Epithelial cell of esophagus (primary cell): ENCODE measurements around the gene LILRA5.
"Not testable (repeated sequence)": the region's sequence is repeated elsewhere in the genome, so short reads cannot be mapped to it uniquely, and the experiment has no call there.

Experiments
- DNase-seq: peaks from one replicate; pipeline ENCODE4 v3.0.0; 2010; ENCODE audit warnings: low read depth
- H3K4me3 ChIP-seq: 2 replicates; pipeline ENCODE4 v1.5.1; 2011; ENCODE audit warnings: mild to moderate bottlenecking, low read length, control low read depth
- TF ChIP-seq, protein P1 (sequence below): IDR thresholded peaks from 2 replicates; pipeline ENCODE4 v1.5.1; 2011; ENCODE audit warnings: low read depth, mild to moderate bottlenecking, low read length, control low read depth, inconsistent platforms; ENCODE audit not compliant: insufficient read depth; ENCODE audit errors: missing control alignments

LILRA5 gene

DNA sequence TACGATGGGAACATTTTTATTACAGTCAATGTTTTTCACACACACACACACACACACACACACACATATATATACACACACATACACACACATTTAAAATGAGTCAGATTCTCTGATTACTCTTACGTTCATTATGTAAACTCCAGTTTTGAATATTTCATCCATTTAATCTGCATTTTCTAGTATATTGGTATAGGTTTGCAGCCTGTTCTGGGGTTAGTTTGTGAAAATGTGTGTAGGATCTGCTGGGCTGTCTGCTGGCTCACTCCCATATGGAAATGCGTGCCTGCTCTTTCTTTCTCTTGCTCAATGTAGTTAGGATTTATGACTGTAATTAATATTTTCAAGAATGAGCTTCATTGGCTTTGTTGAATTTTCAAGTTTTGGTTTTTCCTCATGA lies 39.1 kb downstream of the LILRA5 start:
- DNase-seq = no peak
- H3K4me3 ChIP-seq = no peak overlapping the region
- TF ChIP-seq, protein P1, sequence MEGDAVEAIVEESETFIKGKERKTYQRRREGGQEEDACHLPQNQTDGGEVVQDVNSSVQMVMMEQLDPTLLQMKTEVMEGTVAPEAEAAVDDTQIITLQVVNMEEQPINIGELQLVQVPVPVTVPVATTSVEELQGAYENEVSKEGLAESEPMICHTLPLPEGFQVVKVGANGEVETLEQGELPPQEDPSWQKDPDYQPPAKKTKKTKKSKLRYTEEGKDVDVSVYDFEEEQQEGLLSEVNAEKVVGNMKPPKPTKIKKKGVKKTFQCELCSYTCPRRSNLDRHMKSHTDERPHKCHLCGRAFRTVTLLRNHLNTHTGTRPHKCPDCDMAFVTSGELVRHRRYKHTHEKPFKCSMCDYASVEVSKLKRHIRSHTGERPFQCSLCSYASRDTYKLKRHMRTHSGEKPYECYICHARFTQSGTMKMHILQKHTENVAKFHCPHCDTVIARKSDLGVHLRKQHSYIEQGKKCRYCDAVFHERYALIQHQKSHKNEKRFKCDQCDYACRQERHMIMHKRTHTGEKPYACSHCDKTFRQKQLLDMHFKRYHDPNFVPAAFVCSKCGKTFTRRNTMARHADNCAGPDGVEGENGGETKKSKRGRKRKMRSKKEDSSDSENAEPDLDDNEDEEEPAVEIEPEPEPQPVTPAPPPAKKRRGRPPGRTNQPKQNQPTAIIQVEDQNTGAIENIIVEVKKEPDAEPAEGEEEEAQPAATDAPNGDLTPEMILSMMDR = no peak

DNA sequence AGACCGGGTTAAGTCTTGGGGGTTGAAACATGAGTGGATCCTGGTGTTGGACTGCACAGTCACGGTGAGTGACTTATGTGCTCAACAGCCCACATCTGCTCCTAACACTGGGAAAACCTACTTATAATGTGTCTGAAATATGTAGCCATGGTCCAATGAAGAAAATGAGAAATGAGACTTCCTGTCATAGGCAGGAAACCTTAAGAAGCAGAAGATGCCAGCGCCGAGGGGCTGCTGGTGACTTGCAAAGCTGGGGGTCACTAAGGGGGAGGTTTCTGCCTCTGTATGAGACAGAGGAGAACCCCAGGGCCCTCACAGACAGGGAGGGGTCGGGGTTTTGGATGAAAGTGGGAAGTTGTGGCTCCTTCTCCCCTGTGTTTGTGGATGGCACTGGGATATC lies 40.8 kb downstream of the LILRA5 start:
- DNase-seq, H3K4me3 ChIP-seq: not testable (repeated sequence)

DNA sequence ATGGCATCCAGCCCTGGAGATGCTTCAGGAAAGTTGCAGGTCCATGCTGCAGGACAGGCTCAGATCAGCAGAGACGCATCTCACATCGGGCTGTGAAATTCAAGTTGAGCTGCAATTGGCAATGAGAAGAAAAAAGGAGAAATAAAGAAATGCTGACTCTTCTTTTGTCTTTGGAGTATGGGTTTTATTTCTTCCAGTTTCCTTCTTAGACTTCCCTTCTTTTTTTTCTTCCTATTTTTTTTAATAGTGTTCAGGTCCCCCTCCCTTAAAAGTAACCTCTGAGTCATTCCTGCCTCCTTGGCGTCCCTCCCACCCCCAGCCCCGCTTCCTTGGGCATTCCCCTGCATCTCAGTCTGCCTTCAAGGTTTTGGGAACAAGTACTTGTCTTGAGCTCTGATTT lies 41.4 kb downstream of the LILRA5 start:
- DNase-seq, H3K4me3 ChIP-seq: not testable (repeated sequence)

DNA sequence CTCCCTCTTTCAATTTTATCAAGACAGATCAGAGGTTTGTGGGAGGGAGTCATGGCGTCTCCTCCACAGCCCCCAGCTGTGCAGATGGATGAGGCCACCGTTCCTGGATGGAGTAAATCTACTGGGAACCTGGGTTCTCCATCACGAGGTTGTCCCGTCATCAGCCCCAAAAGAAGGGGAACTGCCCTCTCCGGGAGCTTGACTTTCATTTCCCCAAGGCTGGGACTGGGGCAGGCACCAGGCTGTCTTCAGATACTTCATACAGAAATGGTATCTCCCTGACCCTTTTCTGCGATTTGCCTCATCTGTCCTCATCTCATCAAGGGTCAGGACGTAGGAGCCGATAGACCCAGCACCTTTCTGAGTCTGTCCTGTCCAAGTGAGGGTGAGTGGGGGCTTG lies 41.9 kb downstream of the LILRA5 start:
- TF ChIP-seq, protein P1 = no peak
- DNase-seq = no peak

DNA sequence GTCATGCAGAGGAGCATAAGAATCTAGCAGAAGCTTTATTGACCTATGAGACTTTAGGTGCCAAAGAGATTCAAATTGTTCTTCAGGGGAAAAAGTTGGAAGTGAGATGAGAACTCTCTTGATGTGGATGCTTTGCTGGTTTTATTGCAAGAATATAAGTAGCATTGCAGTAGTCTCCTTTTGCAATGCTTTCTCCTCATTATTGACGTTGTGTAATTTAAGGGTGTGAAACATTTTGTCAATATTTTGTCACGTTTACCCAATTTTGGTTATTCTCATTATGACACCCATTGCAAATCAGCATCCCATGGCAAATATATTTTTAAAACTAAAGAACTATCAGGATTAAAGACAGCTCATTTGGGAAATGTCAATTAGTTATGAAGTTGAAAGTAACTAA lies 44.0 kb downstream of the LILRA5 start:
- DNase-seq = no peak
- H3K4me3 ChIP-seq = no peak overlapping the region
- TF ChIP-seq, protein P1 = no peak

More for the DNA sequence above, 41.9 kb downstream of the LILRA5 start:
- no peak overlapping the region for H3K4me3 ChIP-seq

DNA sequence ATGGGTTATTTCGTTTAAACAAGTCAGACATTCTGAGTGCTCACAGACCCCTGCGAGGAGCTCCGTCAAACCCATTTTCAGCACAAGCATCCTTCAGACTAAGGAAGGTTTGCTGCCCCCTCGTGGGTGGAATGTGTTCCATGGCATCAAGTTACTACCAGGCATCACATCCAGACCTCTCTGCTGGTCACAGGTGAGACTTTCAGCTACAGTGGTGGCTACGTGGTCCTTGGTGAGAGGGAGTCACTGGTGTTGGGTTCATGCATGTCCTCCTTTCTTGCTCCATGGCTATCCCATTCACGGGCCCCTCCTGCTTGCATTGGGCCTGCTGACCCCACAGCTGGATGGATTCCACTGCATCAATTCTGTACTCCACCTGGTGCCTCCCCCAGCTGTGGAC lies 46.8 kb downstream of the LILRA5 start:
- H3K4me3 ChIP-seq = no peak overlapping the region
- TF ChIP-seq, protein P1 = peak; percentile 57
- DNase-seq = peak; percentile 66

DNA sequence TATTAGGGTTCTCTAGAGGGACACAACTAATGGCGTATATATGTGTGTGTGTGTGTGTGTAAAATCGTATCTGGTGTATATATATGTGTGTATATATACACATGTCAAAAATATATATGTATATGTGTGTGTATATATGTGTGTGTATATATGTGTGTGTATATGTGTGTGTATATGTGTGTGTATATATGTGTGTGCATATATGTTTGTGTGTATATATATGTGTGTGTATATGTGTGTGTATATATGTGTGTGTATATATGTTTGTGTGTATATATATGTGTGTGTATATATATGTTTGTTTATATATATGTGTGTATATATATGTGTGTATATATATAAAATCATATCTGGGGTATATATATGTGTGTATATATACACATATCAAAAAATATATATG lies 50.5 kb downstream of the LILRA5 start:
- DNase-seq = no peak
- TF ChIP-seq, protein P1 = no peak
- H3K4me3 ChIP-seq = no peak overlapping the region

DNA sequence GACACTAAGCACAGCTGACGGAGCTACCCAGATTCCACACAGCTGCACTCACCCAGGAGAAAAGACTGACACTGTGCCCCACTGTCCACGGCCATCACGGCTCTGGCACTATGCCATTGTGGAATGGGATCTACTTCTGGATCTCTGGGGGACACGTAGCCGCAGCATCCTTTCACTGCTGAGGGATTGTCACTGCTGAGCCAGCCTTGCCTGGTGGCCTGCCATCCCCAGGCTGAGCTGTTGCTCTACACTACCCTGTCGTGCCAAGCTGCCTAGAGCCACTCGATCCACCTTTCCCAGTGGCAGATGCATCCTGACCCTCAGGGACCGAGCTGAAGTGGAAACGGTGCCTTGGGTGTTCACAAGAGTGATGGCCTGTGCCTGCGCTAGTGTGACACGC lies 50.9 kb downstream of the LILRA5 start:
- no peak for DNase-seq
- TF ChIP-seq, protein P1 = no peak

More for the DNA sequence above, 50.9 kb downstream of the LILRA5 start:
- no peak overlapping the region for H3K4me3 ChIP-seq
